HL-60/S4 treated with retinoic acid at 250 ng/mL for 4 days and 3 days (cell line): ENCODE data around the gene PCDH9.

Experiments
- in situ Hi-C: fragments of 300-500 bp; cut with MboI; formaldehyde crosslinking; loops from 2 replicates; pipeline ENCODE4 v1.7.0; 2022; ENCODE audit warnings: low sequenced_read_pairs

The PCDH9 gene

DNA sequence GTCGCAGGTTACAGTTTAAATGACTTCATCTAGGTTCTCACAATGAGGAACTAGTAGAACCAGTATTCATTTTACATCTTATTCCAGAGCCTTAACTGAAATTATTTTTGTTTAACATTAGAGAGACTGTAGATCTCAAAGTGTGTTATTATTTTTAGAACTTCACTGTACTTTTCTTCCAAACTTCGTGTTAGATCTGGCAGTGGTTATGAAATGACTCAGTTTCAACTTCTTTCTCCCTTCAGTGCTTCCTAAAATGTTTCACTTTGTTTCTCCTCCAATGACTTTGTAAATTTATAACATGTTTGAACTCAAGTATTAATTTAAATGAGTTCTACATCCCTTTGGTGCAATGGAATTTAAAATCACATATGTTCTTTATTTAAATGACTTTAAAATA is 139.3 kb downstream of the PCDH9 start:
- in situ Hi-C loops, result no loop called here

DNA sequence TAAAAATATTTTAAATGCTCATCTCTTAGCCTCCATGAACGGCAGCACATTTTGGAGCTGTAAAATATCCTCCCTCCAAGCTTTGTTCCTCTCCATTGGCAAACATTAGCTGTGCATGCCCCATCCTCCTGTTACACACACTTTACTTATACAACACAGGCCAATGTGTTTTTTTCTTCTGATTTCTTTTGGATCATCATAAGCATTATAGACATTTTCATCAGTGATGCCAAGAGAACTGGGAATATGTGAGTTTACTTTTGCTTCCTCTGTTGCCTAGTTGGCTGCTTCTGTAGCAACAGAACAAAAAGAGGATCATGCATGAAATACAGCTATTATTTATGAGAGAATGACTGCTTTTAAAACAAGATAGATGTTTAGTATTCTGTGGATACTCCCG is 142.6 kb downstream of the PCDH9 start:
- in situ Hi-C loops, result no loop called here

DNA sequence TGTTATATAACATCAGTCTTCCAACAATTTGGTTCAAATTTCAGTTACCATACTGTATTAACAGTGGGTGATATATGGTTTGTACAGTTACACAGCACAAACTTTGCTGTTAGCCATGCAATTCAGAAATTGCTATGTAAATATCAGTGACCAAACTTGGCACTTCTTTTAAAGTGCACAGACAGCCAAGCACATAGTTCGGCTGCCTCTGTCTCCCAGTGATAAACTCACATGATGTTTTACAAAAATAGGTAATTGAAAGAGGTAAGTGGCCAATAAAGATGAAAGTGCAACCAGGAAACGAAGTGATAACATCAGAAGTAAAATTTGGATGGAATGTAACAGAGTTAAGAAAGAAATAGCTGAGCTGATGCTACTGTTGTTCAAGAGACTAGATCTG is 143.9 kb downstream of the PCDH9 start:
- in situ Hi-C loops, result no loop called here

DNA sequence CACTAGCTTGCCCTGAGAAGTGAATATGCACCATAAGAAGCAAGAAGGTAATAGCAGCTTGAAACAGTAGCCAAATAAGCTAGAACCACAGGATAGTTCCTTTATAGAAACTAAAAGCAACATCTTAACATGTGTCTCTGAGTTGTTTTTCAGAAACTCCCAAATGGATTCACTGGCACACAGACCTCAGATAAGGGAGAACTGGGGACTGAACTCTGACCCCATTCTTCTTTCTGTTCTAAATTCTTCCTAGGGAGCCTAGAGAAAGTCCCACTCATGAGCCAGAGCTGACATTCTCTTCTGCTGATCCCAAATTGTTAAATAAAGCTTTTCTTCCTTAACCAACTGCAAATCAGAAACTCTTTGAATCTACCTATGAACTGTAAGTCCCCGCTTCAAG is 146.1 kb downstream of the PCDH9 start:
- in situ Hi-C loops, result no loop called here

DNA sequence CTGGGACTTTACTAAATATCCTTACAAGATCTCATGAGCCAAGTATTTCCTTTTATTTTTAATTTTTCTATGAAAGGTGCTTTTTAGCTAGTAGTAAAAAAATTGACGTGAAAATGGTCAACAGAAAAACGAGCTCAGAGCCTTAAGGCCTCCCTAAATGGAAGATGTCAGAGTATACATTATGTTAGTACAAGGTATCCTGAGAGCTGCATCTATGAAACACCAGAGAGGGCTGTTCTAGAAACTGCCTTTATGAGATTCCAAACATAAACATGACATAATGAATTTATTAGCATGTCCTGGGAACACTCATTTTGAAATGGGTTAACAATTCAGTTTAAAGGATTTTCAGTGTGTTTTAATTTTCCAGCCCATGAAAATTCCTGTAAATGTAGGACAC is 146.6 kb downstream of the PCDH9 start:
- in situ Hi-C loops, result no loop called here

DNA sequence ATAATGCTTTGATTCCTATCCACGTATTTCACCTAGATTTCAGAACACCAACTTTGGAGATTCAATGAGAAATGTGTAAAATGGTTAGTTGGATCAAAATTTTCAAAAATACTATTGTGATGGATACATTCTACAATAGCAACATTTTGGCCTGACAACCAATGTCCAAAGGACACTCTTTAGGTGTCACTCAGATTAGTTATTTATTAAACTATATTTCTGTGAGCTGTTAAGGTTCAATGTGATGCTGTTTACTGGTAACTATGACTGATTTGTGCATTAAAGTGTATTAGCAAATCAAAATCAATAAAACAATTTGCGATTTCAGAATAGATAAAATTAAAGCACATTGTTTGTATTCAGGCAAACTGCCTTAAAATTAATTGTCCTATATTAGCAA is 149.8 kb downstream of the PCDH9 start:
- in situ Hi-C loops, result no loop called here

DNA sequence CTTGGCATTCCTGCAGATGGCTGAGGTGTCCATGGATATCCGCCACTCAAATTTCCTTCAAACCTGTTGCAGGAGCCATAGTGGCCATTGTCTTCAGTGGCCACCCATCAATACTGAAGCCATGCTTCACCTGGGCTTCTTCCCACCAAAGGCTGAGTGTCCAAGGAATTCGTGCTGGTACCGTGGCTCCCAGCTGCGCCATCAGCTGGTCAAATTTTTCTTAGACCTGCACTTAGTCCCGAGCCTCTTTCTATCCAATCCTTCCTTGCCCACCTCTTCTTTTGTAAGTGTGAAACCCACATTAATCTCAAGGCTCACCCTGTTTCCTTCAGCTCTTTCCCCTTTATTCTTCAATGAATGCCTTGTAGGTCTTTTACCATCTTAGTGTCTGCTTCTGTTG is 152.1 kb downstream of the PCDH9 start:
- in situ Hi-C loops, result no loop called here

DNA sequence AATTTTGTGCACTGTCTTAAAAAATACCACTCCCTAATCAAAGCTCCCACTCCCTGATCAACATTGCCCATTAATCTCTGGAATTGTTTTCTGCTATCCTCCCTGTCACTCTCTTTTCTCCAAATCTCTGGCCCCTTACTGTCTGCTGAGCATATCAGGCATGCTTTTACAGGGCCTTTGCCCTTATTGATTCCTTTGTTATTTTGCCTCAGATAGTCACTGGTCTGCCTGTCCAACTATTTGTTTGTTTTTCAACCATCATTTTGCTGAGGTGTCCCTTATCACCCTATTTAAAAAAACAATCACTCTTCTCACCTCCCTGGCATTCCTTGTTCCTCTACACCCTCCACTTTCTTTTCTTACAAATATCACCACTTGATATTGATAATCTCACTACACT is 153.0 kb downstream of the PCDH9 start:
- in situ Hi-C loops, result no loop called here

DNA sequence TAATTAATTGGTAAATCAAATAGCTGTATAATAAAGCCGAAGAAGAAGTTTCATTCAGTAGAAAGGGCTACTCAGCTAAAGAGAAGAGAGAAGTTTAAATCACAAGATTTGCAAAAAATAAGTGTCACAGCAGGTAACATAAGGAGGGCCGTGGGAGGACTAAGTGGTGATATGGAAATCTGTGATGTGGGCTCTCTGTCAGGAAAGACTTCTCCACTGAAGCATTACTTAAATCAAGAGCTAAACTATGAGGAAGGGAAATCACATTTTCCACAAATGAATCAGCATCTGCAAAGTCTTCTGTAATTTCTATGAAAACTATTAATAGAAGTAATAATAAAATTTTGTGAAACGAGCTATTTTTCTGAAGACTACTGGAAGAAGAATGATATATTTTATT is 153.8 kb downstream of the PCDH9 start:
- in situ Hi-C loops, result no loop called here

DNA sequence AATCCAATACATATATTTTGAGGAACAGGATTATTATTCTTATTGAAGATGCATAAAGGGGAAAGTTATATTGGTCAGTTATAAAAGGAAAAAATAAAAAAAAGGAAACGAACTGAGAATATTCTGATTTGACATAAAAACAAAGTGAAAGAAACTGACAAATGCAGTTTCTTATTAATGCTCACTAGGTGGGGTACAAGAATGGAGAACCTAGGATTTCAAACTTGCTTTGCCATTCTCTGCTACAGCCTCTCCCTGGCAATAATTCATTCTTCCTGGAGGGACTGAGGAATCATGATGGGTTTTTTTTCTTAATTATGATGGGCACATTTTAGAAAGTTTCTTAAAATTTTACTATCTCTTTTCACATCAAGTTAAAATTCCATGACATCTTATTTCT is 154.9 kb downstream of the PCDH9 start:
- in situ Hi-C loops, result no loop called here

DNA sequence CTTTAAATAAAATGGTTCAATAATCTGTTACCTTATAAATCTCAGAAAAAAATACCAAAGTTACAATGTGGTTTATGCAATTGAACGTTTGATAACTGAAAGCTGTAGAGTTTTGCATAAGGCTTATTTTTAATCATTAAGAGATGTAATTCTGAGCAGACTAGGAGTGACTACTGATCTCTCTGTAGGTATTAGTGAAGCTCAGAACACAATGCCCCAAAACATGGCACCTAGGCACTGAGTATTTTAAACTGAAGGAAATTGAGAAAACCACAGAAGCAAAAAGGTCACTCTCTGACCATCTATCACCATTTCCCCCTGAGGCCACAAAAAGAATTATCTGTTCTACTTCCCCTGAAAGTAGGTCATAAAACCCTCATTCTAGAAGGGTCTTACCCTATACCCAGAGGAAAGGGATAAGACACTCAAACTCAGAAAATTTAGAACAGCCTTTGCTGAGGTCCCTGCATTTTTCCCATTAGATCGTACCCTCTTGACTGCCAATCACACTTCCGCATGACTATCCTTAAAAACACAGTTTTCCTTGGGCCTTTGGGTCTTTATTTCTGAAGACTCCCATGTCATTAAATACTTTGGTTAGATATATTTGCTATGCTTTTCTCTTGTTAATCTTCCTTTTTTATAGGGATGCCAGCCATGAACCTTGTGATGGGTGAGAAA is 158.1 kb downstream of the PCDH9 start:
- in situ Hi-C loops, result no loop called here

DNA sequence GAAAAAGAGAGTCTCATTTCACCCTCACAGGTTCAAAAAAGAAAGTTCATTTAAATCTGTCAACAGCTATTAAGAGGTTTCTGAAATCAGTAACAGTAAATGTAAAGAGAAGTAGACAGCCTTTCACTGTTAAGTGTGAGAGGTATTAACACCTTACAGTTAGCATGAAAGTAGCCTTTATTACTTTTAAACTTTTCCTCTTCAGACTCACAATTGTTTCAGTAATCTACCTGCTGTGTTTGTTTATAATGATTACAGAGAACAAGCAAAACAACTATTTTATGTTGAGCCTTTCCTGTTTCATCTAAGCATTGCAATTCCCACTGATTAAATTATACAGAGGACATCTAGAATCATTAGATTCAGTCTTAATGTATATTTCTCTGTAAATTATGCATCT is 159.8 kb downstream of the PCDH9 start:
- in situ Hi-C loops, result no loop called here

DNA sequence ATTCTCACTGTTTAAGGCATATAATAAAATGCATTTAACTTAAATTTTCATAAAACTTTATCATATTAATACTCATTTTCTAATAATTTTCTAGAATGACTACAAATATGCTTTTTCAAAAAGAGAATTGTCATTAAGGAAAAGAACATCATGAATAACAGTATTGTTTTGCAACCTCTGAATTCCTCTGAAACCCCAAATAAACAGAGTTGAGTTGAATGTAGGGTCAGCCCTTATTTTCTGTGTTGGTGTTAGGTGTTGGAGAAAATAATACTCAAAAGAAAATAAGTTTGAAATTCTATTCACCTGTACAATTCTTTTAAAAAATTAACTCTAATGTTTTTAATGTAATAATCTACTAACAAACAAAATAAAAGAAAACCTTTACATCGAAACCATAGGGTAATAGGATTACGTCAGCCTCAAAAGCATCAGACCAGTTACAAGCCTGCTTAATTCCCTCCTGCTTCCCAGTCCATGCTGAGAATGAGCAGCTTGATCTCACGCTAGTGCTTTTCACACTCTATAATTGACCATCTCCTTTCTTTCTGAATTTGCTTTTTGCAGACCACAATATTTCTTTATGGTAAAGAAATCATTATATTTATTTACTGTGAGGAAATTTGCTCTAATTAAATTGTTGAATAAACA is 160.9 kb downstream of the PCDH9 start:
- in situ Hi-C loops, result no loop called here

DNA sequence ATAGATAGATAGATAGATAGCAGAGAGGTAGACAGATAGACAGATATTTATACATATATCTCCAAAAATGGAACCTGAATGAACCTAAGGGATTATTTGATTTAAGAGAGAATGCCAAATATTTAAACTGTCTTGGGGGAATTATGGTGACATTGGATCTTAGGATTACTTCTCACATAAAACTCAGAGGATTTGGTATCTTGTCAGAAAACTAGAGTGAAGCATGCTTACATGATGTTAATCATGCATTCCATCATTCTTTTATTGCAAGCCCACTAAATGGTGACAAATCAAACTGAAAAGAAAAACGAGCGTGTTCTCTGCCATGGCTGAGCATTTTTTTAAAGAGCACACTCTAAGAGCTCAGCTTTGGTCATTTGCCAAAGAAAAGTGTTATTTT is 165.2 kb downstream of the PCDH9 start:
- in situ Hi-C loops, result no loop called here

DNA sequence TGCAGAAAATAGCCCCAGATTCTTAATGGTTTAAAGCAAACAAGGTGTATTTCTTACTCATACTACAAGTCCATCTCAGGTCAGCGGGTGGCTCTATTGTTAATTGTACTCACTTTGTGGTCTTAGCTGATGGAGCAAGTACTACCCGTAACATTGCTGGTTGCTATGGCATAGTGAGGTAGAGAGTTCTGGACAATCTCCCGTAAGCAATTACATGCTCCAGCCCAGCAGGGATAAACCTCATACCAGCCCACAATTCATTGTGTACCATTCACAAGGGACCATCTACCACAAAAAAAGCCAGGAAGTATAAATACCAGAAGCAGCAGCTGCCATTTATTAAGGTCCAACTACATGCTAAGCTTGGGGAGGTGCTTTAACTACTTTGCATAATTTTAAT is 167.1 kb downstream of the PCDH9 start:
- in situ Hi-C loops, result no loop called here

DNA sequence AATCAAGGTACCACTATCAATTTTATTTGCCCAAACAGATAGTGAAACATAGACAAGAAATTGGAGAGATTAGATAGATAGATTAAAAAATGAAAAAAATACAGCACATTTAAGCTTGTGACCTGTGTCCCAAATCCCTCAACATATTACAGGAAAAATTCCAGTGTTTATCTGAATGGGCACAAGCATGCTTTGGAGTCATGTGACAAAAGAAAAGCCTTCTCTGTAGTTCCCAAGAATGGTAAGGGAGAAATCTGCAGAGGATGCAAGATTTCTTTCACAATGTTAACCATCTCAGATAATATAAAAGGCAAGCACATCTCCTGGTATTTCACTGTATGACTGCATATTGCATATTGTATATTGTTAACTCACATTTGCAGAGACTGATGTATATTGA is 168.0 kb downstream of the PCDH9 start:
- in situ Hi-C loops, result no loop called here

DNA sequence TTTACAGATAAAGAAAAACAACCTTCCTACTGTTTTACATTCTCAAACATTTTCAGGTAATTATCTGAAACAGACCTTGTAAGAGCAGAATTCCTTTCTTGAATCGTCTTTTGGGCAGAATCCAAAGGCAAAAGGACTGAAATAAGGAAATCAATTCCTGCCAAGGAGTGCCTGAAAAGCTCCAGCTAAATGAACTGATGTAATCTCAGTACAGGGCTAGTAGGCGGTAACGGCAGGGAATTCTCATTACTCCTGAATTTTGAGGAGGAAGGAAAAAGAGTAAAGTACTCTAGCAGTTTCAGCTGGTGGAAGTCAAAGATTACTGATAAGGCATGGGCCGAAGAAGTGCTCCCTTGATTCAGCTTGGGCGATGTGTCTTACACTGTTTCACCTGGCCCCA is 168.4 kb downstream of the PCDH9 start:
- in situ Hi-C loops, result no loop called here

DNA sequence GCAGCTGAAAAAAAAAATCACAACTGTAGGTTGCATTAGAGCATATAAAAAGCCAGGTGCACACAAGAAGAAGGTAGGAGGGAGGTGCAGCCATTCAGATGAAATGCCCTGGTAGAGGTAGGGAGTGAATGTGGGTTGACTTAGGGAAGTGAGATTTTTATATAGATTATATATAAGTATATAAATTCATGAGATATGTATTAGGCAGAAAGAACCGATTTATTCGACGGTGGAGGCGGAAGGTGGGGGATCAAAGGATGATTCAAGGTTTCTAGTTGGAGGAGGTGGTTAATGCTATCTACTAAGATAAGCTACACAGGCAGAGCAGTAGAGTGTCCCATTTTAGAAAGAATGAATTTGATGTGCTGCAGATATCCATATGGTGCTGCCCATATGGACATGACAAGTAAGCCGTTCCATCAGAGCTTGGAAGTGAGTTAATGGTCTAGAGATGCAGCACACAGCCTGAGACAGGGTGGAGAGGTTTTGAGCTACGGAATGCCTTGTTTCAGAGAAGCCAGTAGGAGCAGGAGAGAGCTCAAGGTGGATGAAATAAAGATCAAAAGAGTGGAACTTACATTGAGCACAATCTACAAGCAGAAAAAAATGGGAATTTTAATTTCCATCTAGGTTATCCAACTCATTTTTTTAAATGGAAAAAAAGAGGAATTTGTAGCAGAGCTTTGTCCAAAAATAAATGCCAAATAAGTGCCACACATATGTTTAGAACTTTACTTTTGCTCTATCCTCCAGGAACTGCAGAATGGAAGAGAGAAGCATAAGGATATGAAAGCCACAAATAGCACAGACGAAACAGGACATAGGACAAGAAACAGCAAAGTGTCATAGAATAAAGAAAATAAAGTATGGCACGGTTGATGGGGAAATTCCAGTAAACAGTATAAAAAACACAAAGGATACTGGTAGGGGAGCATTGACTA is 177.3 kb downstream of the PCDH9 start:
- in situ Hi-C loops, result no loop called here

DNA sequence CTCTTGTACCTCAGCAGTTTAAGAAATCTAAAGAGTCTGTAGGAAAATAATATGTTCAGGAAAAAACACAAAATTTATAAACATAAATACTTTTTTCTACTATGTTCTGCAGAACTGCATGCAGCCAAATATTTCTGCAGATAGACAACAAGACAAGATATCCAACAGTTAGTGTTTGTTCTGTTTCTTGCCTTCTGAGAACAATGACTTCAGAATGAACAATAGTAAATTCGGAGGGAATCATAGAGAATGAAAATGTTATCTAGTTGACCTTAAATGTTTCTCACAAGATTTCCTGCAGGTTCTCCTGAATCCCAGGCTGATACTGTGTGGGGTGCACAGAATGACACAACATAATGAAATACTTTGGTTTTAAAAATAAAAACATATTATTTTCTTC is 180.4 kb downstream of the PCDH9 start:
- in situ Hi-C loops, result no loop called here

DNA sequence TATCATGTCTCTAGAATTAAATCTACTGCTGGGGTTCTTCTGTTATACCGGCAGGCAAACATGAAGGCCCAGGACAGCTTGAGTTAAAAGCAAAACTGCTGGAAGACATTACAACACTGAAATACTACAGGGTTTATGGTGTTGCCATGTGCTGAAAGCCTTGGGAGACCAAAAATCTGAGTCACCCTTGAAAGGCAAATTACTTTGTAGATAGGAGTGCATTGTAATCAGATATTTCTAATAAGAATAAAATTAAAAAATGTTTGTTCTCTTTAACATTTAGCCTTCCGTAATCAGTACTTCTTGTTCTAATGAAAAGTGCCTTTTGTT is 181.3 kb downstream of the PCDH9 start:
- in situ Hi-C loops, result no loop called here

DNA sequence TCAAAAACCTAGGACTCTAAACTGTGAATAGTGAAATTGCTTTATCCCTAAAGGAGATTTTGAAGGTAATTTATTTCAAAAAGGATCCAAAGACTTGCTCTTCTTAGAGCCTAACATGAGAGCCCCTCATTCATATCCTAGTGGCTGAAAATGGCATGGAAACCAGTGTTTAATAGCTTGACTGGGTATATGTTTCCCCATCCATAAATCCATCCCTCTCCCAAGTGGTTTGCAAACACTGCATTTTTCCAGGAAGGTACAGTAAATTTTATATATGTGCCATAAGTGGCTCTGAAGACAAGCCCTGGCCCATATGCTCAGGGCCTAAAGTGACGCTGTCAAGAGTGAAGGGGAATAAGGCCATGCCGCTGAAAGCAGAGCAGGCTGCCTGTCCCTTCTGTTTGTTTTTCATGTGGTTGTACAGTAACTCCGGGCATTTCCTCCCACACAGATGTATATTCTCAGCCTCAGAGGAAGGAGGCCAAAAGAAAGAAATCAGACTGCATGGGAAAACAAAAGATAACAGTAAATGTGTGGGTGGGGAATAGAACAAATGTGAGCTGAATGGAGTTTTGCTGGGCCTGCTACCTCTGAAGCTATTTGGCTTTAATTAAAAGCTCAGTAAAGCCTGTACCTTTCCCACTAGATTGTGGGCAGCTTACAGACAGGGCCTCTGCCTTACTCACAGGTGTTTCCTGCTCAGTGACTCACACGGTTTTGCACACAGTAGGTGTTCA is 181.9 kb downstream of the PCDH9 start:
- in situ Hi-C loops, result no loop called here
